Measurements from ENCODE around the gene GARNL3.

GARNL3 gene

GRCh38 chr9:127233550-127233949, 31.0 kb upstream of the GARNL3 start:
- no peak for DNase-seq (ENCODE audit: low read depth in 2 of 2)

GRCh38 chr9:127233989-127234388, 30.6 kb upstream of the GARNL3 start:
- DNase-seq (ENCODE audit: low read depth in 2 of 2) = no peak

- DNase-seq (ENCODE audit: low read depth in 2 of 2) = no peak
These were observed 26.8 kb upstream of the GARNL3 start for GRCh38 chr9:127237801-127238200.

- DNase-seq (ENCODE audit: low read depth in 2 of 2) = no peak
These were observed 23.2 kb upstream of the GARNL3 start for GRCh38 chr9:127241354-127241753.

GRCh38 chr9:127244609-127245601, 19.7 kb upstream of the GARNL3 start:
- DNase-seq (ENCODE audit: low read depth in 2 of 2) = peak; percentile 88 to 97

DNA sequence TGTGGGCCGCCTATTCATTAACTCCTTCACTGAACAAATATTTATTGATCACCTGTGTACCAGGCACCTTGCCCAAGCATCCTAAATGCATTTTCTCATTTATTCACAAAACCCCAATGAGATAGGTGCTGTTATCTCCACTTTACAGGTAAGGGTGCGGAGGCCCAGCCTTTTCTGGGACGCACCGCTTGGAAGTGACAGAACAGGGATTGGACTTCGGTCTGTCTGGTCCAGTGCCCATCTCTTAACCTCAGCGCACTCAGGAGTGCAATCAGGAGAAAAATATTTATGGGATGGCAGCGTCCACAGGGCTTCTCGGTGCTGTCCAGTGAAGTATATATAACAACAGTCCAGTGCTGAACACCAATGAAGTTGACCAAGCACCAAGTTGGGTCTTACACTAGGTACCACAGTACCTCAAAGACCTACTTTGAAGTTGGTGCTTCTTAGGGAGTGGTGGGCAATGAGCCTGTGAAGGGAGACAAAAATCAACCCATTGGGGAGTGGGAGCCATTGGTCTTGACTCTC, 18.9 kb upstream of the GARNL3 start:
- no peak for DNase-seq (ENCODE audit: low read depth in 2 of 2)

- DNase-seq (ENCODE audit: low read depth in 2 of 2) = no peak
These were observed 16.3 kb upstream of the GARNL3 start for GRCh38 chr9:127248241-127248640.

DNA sequence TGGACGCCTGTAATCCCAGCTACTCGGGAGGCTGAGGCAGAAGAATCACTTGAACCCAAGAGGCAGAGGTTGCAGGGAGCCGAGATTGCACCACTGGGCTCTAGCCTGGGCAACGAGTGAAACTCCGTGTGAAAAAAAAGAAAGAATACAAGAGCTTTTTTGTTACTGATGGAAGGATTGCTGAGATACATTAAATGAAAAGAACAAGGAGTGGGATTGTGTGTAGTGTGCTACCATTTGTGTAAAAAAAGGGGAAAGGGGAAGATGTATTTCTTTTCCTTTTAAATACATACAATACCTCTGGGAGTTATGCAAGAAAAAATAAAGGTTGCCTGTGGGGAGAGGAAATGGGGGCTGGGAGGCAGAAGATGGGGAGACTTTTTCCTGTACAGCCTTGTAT, 14.7 kb upstream of the GARNL3 start:
- DNase-seq (ENCODE audit: low read depth in 2 of 2) = no peak

GRCh38 chr9:127250896-127251391, 13.6 kb upstream of the GARNL3 start:
- DNase-seq (ENCODE audit: low read depth in 2 of 2) = no peak

DNA sequence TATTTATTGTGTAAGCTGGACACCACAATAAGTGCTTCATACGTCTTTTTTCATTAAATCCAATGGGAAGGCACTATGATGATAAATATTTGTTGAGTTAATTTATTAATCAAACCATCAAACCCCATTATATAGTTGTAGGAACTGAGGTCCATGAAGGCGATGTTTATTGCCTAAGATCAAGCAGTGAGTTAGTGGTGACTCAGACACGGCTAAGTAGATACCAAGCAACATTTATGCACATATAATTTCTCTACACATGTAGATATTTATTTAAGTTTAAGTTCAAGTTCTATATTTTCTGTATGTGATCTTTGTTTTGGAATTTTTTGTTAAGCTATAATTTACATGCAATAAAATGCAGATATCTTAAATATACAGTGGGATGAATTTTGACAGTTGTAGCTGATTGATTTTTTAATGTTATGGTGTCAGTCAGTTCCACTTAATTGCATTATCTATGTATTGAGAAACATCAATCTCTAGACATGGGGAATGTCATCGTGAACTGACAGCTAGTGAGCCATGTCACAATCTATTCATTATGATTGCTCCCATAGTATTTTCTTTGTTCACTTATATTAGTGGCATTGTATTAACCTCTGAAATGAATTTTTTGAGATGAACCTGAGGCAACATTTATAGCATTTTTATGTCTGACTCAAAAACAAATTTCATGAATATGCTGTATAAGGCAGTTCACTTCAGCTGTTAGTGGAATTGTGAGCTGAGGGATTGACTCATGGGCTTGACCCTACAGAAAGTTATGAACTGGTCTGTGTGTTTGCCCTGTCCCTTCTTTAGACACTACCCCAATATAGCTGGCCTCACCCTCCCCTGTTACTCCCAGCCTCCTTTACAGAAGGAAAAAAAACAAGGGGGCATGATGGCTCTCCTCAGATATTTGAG, 11.9 kb upstream of the GARNL3 start:
- no peak for DNase-seq (ENCODE audit: low read depth in 2 of 2)

DNA sequence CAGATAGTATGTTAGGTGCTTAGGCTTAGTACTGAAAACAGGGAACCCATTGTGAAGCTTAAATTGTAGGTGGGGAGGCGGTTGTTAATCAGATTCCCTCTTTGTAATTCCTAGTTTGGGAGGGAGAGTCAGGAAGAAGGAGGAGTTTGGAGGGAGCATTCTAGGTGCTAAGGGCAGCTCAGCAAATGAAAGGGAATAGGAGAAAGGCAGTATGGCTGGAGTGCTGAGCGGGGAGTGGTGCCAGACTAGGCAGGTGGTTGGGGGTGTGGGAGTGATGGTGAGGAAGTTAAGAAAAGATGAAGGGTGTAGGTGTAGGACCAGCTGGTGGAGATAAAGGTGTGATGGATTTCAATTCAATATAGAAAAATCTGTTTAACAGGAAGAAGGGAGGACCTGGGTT, 11.1 kb upstream of the GARNL3 start:
- DNase-seq (ENCODE audit: low read depth in 2 of 2) = no peak

DNA sequence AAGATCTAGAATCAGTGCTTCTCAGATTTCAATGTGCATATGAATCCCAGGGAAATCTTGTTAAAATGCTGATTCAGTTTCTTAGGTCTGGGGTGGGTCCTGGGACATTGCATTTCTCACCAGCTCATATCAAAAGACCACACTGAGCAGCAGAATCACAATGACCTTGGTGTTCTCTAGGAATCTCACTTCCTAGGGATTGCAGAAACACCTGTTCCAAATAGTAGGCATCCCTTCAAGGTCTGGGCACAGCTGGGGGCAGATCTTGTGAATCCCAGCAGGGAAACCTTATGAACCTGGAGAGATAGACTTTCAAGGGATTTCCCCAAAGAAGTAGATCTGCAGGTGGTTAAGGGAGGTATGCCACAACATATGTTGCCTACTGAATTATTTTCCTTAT, 8.9 kb upstream of the GARNL3 start:
- no peak for DNase-seq (ENCODE audit: low read depth in 2 of 2)

- no peak for DNase-seq (ENCODE audit: low read depth in 2 of 2)
These were observed 8.2 kb upstream of the GARNL3 start for GRCh38 chr9:127256324-127256723.

- DNase-seq (ENCODE audit: low read depth in 2 of 2) = no peak
These were observed 5.7 kb upstream of the GARNL3 start for GRCh38 chr9:127258606-127259471.

DNA sequence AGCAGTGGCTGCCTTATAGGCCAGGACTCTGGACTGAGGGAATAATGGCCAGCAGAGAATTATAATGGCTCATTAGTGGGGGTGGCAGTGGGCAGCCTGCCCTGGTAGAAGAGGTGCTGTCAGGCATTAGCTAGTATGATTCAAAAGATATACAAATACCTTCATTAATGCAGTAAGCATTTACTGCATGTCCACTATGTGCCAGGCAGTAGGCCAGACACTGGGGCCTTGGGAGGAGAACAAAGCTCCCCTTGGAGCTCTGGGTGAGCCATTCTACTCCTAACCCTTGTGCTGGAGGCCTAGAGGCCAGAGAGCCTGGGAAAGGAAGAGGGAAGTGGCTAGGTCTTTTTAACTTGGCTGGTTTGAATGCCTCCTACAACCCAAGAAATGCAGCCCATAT, 2.0 kb upstream of the GARNL3 start:
- DNase-seq (ENCODE audit: low read depth in 2 of 2) = no peak

DNA sequence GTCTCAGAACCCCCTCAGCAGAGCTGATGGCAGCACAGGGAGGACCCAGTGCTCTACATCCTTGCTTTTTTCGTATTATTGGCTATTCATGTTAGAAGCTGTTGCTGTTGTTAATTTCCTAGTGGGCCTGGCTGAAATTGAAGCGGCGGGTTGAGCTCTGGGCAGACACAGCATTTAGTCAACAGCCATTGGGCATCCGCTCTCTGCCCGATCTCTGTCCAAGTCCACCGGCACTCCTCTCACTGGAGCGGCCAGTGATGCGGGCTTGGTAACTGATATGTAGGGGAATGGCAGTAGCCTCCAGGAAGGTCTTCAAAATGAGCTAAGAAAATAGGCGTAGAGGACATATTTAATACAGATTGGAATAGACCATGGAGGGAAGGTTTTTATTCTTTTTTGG, 1.3 kb upstream of the GARNL3 start:
- DNase-seq (ENCODE audit: low read depth in 2 of 2) = no peak

- DNase-seq (ENCODE audit: low read depth in 2 of 2) = no peak
These were observed 910 bp upstream of the GARNL3 start for GRCh38 chr9:127263664-127264063.

- no peak for DNase-seq (ENCODE audit: low read depth in 2 of 2)
These were observed 3.4 kb downstream of the GARNL3 start for GRCh38 chr9:127267793-127268525.

DNA sequence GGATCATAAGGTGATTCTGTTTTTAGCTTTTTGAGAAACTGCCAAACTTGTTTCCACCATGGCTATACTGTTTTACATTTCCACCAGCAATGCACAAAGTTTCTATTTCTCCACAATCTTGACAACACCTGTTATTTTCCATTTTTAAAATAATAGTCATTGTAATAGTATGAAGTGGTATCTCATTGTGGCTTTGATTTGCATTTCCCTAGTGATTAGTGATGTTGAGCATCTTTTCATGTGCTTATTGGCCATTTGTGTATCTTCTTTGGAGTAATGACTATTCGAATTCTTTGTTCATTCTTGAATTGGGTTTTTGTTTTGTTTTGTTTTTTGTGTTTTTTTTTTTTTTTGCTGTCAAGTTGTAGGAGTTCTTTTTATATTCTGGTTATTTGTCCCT, 4.9 kb downstream of the GARNL3 start:
- DNase-seq (ENCODE audit: low read depth in 2 of 2) = no peak

DNA sequence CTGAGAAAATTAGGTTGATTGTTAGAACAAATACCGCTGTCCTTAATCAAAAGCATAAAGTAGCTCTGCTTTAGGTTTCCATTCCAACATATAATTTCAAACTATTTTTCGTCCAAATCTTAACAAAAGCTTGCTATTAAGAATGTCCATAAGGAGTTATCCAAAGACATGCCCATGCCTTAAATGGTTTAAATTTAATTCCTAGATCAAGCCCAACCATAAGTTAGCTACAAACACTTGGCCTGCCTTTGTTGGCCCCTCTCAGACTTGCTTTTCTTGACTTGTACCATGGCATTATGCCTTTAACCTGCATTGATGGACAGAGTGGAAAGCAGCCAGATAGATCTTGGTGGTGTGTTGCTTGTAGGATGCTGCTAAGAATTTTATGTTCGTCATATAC, 8.8 kb downstream of the GARNL3 start:
- no peak for DNase-seq (ENCODE audit: low read depth in 2 of 2)

All from stimulated activated CD4-positive, alpha-beta T cell treated with anti-CD3 and anti-CD28 coated beads, Interleukin-12 subunit alpha, Interleukin-12 subunit beta, amount 100 ng/mL, for 24 hours (primary cell).